ENCODE measurements around the gene DLGAP4. TPM values are rescaled to one million over a fixed set of nuclear protein-coding genes. Genes with fewer than 3 reads are reported as not detected.

The DLGAP4 gene
- total and polyA plus RNA-seq, 2 of the 8 experiments (the other 6 are each of a cell fraction or from before 2014, with no cell fraction given): 41.2 to 57.2 TPM

DNA sequence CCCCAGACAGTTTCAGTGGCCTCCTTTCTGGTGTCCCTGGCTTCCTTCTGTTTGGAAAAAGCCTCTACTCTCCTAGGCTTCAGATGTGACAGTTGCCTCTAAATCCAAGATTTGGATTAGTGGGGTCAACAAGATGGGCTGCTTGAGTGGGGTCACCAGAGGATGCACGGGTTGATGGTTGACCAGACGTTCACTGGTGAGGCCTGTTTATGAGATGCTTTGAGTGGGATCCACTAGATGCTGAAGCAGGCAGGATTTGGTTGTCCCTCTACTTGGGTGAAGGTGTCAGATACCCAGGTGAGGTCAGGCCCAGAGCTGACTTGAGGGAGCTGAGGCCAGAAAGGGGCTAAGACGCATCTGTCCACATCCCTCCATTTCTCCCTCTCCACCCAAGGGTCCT is 8.1 kb upstream of the DLGAP4 start:
- ChIA-PET POLR2A (ENCODE audit: partially characterized antibody) (no interaction called here), CTCF (ENCODE audit: partially characterized antibody) (interaction anchor here (1.0 to 1.6 kb wide), 2 partner anchors 31 to 142 kb away, joined by 3 read pairs; no protein-coding TSS in a partner anchor)
- H3K4ac ChIP-seq (replicated peaks; ENCODE audit: insufficient read length, low read depth, low read length): no peak overlapping the region
- H3K79me1 ChIP-seq (ENCODE audit: low read depth, low read length): no peaks in the 10 kb centered on the region
- H3K14ac ChIP-seq (ENCODE audit: insufficient read length): no peak overlapping the region
- no peak overlapping the region for H3K9ac ChIP-seq (replicated peaks in 1 of 4; ENCODE audit: extremely low read depth in 1 of 4, low read depth in 3 of 4, low read length in 3 of 4)
- H2BK5ac ChIP-seq (ENCODE audit: low read depth, low read length): no peak overlapping the region
- no peaks in the 10 kb centered on the region for H3K23me2 ChIP-seq (ENCODE audit: low read depth, low read length)
- H2BK12ac ChIP-seq (ENCODE audit: low read depth, low read length): no peak overlapping the region
- H3K27ac ChIP-seq (ENCODE audit: low read depth, low read length): no peak overlapping the region
- no peaks in the 10 kb centered on the region for H3K79me2 ChIP-seq (ENCODE audit: control insufficient read depth in 1 of 2, insufficient read depth in 2 of 2, low read length in 2 of 2)
- no peak overlapping the region for H2AK5ac ChIP-seq (ENCODE audit: low read depth, low read length)
- no peak overlapping the region for H4K91ac ChIP-seq (replicated peaks; ENCODE audit: insufficient read length, low read length)
- 89% methylated on average over 3 of the region's 3 CpGs; no CpG with 5 or more reads in 1 of the 2 experiments for WGBS, 2 experiments (ENCODE audit: extremely low coverage in 1 of 2, insufficient coverage in 1 of 2, insufficient read length in 1 of 2, insufficient replicate concordance in 2 of 2, low coverage in 1 of 2, low lambda C conversion rate in 2 of 2, missing lambda C conversion rate in 1 of 2)
- H3K4me3 ChIP-seq (ENCODE audit: extremely low read depth in 1 of 4, insufficient read depth in 2 of 4, low read depth in 3 of 4, low read length in 4 of 4): no peak overlapping the region
- no peaks in the 10 kb centered on the region for H3K36me3 ChIP-seq (ENCODE audit: control insufficient read depth in 2 of 4, insufficient read depth in 4 of 4, low read length in 3 of 4)
- no peak for FAIRE-seq
- DNase-seq (ENCODE audit: low read depth in 1 of 2, low spot score in 2 of 2): no peak
- H3K23ac ChIP-seq (ENCODE audit: insufficient read length): no peak overlapping the region
- no peaks in the 10 kb centered on the region; a peak in 1 of 7 replicates for H3K4me1 ChIP-seq (replicated peaks in 1 of 4; ENCODE audit: control insufficient read depth in 3 of 4, insufficient read depth in 4 of 4, low read length in 3 of 4)
- H2BK20ac ChIP-seq (ENCODE audit: low read length): no peak overlapping the region
- no peak overlapping the region for H2BK120ac ChIP-seq (replicated peaks; ENCODE audit: low read depth, low read length)
- H3K18ac ChIP-seq (ENCODE audit: extremely low read depth, low read length): no peak overlapping the region
- no peak overlapping the region for H3K56ac ChIP-seq (replicated peaks; ENCODE audit: insufficient read length, low read depth, low read length)
- H4K5ac ChIP-seq (ENCODE audit: insufficient read length, low read depth, low read length): no peak overlapping the region
- H3K27me3 ChIP-seq (replicated peaks in 1 of 4; ENCODE audit: control insufficient read depth in 3 of 4, extremely low read depth in 1 of 4, insufficient read depth in 3 of 4, low read length in 3 of 4): no peaks in the 10 kb centered on the region; a peak in 1 of 7 replicates
- no peak overlapping the region for H3K4me2 ChIP-seq (ENCODE audit: insufficient read depth in 1 of 2, low read depth in 2 of 2, low read length in 2 of 2)
- no peak overlapping the region for H2AFZ ChIP-seq (ENCODE audit: low read length)
- no peak overlapping the region for H2BK15ac ChIP-seq (ENCODE audit: low read length)
- H4K20me1 ChIP-seq (replicated peaks in 1 of 2; ENCODE audit: control insufficient read depth in 1 of 2, insufficient read depth in 2 of 2, low read length in 2 of 2): peaks cover 0 to 5% of the 10 kb centered on the region in 2 experiments
- H4K8ac ChIP-seq (ENCODE audit: extremely low read depth, insufficient read depth, low read length): no peak overlapping the region
- no peaks in the 10 kb centered on the region for H3K9me3 ChIP-seq (ENCODE audit: insufficient read depth in 2 of 2, low read depth in 1 of 2, low read length in 1 of 2)
- TF ChIP-seq TAF1 (IDR thresholded peaks at IDR 0.05; ENCODE audit: low read depth, low read length) (no peak), MAFK (IDR thresholded peaks at IDR 0.05; ENCODE audit: low read depth, low read length) (no peak), RBBP5 (IDR thresholded peaks at IDR 0.05; ENCODE audit: borderline replicate concordance, low read depth, low read length) (no peak), YY1 (IDR thresholded peaks at IDR 0.05; ENCODE audit: low read depth, low read length) (no peak), SP2 (IDR thresholded peaks at IDR 0.05; ENCODE audit: low read length) (no peak), POLR2A (IDR thresholded peaks at IDR 0.05; ENCODE audit: control extremely low read depth in 1 of 2, low read depth in 2 of 2, low read length in 2 of 2) (no peak), JUN (IDR thresholded peaks at IDR 0.05; ENCODE audit: low read depth, low read length) (no peak), FOSL1 (IDR thresholded peaks at IDR 0.05; ENCODE audit: insufficient read depth, low read depth, low read length) (no peak), SIRT6 (IDR thresholded peaks at IDR 0.05; ENCODE audit: low read length) (no peak), CEBPB (IDR thresholded peaks at IDR 0.05; ENCODE audit: low read depth, low read length) (no peak), SP1 (IDR thresholded peaks at IDR 0.05; ENCODE audit: low read depth, low read length) (no peak), TCF12 (IDR thresholded peaks at IDR 0.05; ENCODE audit: low read depth, low read length) (no peak), CBX8 (IDR thresholded peaks at IDR 0.05; ENCODE audit: borderline replicate concordance, low read depth, low read length) (no peak)
- TF ChIP-seq, protein P1, sequence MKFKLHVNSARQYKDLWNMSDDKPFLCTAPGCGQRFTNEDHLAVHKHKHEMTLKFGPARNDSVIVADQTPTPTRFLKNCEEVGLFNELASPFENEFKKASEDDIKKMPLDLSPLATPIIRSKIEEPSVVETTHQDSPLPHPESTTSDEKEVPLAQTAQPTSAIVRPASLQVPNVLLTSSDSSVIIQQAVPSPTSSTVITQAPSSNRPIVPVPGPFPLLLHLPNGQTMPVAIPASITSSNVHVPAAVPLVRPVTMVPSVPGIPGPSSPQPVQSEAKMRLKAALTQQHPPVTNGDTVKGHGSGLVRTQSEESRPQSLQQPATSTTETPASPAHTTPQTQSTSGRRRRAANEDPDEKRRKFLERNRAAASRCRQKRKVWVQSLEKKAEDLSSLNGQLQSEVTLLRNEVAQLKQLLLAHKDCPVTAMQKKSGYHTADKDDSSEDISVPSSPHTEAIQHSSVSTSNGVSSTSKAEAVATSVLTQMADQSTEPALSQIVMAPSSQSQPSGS (IDR thresholded peaks at IDR 0.05; ENCODE audit: low read length): no peak
- TF ChIP-seq, protein P2, sequence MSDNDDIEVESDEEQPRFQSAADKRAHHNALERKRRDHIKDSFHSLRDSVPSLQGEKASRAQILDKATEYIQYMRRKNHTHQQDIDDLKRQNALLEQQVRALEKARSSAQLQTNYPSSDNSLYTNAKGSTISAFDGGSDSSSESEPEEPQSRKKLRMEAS (IDR thresholded peaks at IDR 0.05): no peak

Data from H1 (cell line).